Fibroblast of gingiva (primary cell): ENCODE results near the gene PGLYRP4.
"Not testable (repeated sequence)": the region's sequence is repeated elsewhere in the genome, so short reads cannot be mapped to it uniquely, and the experiment has no call there.

Source experiments
- DNase-seq: peaks from one replicate; pipeline ENCODE4 v3.0.0-alpha.2; 2011; ENCODE audit warnings: low read depth

Gene PGLYRP4

GRCh38 chr1:153337980-153338853 is 10.4 kb downstream of the PGLYRP4 start:
- DNase-seq, result no peak

- DNase-seq, result no peak
Measured at GRCh38 chr1:153336650-153337049, 12.0 kb downstream of the PGLYRP4 start.

GRCh38 chr1:153333902-153334301 is 14.7 kb downstream of the PGLYRP4 start:
- DNase-seq, result no peak

- no peak for DNase-seq
Measured at GRCh38 chr1:153324912-153325311, 23.7 kb downstream of the PGLYRP4 start.

GRCh38 chr1:153322568-153322967 is 26.1 kb downstream of the PGLYRP4 start:
- no peak for DNase-seq

GRCh38 chr1:153318145-153318544 is 30.5 kb downstream of the PGLYRP4 start:
- not testable (repeated sequence) for DNase-seq

- not testable (repeated sequence) for DNase-seq
Measured at GRCh38 chr1:153316013-153316412, 32.6 kb downstream of the PGLYRP4 start.

- DNase-seq, result not testable (repeated sequence)
Measured at GRCh38 chr1:153314388-153314787, 34.3 kb downstream of the PGLYRP4 start.

- no peak for DNase-seq
Measured at GRCh38 chr1:153313288-153313687, 35.4 kb downstream of the PGLYRP4 start.

GRCh38 chr1:153312570-153313186 is 36.0 kb downstream of the PGLYRP4 start, which contains the start of gene PGLYRP3:
TSS of gene PGLYRP3 (minus strand) at chr1:153312952. CDS start at chr1:153310665, 2,287 bp downstream.
- no peak for DNase-seq

GRCh38 chr1:153310526-153310925 is 38.1 kb downstream of the PGLYRP4 start:
- DNase-seq, result no peak

- no peak for DNase-seq
Measured at GRCh38 chr1:153309441-153309840, 39.2 kb downstream of the PGLYRP4 start.

GRCh38 chr1:153308540-153308939 is 40.1 kb downstream of the PGLYRP4 start:
- no peak for DNase-seq

GRCh38 chr1:153307221-153307600 is 41.4 kb downstream of the PGLYRP4 start:
- no peak for DNase-seq

GRCh38 chr1:153306303-153307220 is 42.1 kb downstream of the PGLYRP4 start:
- no peak for DNase-seq

- no peak for DNase-seq
Measured at GRCh38 chr1:153305682-153306081, 43.0 kb downstream of the PGLYRP4 start.

GRCh38 chr1:153302308-153302707 is 46.3 kb downstream of the PGLYRP4 start:
- no peak for DNase-seq

GRCh38 chr1:153293851-153294250 is 54.8 kb downstream of the PGLYRP4 start:
- DNase-seq, result no peak

- DNase-seq, result no peak
Measured at GRCh38 chr1:153293480-153293775, 55.2 kb downstream of the PGLYRP4 start.

GRCh38 chr1:153292740-153293479 is 55.7 kb downstream of the PGLYRP4 start:
- DNase-seq, result no peak

GRCh38 chr1:153292185-153292584 is 56.5 kb downstream of the PGLYRP4 start:
- DNase-seq, result no peak

- DNase-seq, result no peak
Measured at GRCh38 chr1:153291514-153291913, 57.1 kb downstream of the PGLYRP4 start.
